HG03280 (cell line): ENCODE results near the gene S100A11.

ENCODE experiments used
- ATAC-seq: cut with Tn5 transposase; IDR thresholded peaks from one replicate; pipeline ENCODE4 v1.9.1; 2021; ENCODE audit warnings: mild to moderate bottlenecking, moderate library complexity; ENCODE audit not compliant: unreplicated experiment

The S100A11 gene

DNA sequence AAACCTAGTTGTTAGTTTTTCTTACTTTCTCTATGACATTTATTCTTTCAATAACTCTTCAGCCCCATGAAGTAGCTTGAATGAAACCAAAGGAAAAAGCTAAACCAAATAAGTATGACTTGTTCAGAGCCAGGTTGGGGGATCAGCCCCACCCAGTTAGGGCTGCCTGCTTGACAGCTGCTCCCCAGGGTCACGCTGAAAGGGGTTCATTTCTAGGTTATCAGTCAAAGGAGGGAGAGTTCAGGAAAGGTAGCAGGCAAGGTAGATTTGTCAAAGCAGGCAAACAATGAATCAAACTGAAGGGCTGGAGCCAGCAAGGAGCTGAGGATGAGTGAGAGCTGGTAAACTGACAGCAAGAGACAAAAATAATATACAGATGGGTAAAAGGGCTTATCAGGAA lies 3.1 kb upstream of the S100A11 start:
- no peak for ATAC-seq

DNA sequence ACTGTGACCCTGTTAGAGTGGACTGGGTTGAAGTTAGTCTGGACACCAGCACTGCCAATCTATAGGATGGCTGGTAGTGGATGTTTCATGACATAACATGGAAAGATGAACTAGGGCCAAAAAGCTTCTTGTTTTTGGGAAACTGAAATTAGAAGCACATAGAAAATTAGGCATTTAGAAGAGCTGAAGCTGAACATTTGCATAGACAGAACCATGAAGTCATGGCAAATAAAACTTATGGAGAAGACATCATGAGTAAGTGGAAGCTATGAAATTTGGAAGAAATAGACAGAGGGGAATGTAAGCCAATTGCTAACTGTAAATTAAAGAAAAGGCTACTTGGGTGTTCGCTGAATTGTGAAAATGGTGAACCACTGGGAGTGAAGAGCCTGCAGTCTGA lies 2.7 kb upstream of the S100A11 start:
- ATAC-seq = no peak

DNA sequence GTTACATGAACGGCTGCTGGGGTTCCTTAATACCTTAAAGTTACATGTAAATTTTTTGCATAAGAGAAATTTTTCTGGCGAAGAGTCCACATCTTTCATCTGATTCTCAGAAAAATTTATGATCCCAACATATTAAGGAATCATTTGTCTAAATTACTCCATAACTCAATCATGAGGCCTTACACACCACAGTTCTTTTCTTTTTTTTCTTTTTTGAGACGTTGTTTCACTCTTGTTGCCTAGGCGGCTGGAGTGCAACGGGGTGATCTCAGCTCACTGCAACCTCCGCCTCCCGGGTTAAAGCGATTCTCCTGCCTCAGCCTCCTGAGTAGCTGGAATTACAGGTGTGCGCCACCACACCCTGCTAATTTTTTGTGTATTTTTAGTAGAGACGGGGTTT lies 2.1 kb upstream of the S100A11 start:
- no peak for ATAC-seq

DNA sequence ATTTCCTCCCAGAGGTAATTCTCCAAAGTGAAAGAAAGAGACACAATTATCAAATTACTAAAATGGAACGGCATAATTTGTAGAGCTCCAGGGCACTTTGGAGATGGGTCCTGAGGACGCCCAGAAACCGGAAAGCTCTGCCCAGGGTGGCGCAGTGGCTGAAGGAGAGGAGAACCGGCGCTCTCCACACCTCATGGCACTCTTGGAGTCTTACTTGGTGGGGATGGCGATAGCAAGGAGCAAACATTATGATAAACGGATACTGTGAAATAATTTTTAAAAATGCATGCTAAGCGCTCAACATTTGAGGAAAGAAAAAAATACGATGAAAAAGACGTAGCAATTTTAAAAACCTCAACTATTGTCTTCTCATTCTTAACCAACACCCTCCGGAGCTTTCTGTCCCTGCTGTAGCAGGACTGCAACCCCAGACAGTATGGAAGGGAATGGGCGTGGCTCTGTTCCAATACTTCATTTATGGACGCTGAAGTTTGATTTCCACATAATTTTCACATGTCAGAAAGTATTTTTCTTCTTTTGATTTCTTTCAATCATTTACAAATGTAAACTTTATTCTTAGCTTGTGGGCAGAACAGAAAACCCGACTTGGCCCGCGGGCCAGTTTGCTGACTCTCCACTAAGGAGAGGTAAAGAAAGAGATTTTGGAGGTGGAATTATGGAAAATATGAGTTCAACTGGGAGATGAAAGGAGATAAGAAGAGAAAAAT lies 1.1 kb downstream of the S100A11 start:
- no peak for ATAC-seq

DNA sequence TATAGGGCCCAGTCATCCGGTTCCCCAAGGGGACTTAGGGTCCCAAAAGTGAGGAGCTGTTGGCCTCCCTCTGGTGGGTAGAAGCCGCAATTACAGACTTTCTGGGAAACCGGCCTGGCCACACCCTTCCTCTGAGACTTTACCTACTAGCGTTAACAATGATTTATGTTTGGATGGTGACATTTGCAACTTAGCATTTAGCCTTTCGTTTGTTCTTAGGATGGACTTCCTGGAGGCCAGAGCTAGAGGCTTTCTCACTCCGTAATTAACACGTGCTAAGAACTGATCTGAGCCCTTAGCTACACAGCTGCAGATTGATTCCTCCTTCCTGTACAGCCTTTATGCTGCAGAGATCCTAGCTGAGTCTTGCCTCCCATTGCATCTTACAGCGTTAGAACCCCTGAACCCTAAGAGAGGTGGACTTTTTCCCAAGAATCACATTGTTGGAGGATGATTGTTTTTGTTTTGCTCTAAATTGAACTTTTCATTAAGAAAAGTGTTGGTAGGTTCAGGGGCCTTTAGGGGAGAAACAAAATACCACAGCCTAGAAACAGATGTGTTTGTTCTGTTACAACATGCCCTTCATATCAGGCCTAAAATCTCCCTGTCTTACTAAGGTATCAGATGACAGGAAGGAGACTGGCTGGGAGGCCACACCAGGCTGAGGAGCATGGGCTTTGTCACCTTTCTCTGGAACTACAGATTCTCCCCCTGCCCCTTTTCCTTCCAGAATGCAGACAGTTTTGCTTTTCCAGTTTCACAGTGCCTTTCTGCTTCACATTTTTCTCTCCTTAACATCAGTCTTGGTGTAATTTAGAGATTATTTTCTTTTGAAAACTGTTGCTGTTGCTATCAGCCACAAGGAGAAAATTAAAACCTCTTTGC lies 1.9 kb downstream of the S100A11 start:
- peak; percentile 59 for ATAC-seq

DNA sequence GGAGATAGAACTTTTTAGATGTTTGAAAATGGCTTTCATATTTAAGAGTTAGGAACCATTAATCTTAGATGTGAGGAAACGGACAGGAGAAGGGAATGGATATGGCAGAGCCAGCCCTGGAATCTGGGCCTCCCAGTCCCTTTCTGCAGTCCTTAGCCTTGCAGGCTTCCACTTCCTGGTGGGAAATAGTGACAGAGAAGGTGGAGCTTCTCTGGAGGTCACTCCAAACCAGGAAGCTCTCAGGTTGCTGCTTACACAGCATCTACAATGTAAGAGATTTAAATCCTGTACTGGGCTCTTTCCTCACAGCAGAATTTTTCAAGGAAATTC lies 2.5 kb downstream of the S100A11 start:
- ATAC-seq = peak; percentile 5

DNA sequence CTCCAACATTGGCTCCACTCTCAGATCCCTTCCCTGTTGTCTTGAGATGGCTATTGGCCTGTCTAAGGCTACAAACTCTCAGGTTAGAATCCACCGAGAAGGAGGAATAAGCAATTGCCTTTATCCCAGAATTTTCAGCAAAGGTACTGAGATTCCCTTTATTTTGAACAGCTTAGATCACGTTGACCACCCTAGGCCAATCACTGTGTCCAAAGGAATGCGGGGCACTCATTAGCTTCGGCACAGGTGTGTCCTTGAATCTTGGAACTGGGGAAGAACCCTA lies 6.9 kb downstream of the S100A11 start:
- no peak for ATAC-seq

DNA sequence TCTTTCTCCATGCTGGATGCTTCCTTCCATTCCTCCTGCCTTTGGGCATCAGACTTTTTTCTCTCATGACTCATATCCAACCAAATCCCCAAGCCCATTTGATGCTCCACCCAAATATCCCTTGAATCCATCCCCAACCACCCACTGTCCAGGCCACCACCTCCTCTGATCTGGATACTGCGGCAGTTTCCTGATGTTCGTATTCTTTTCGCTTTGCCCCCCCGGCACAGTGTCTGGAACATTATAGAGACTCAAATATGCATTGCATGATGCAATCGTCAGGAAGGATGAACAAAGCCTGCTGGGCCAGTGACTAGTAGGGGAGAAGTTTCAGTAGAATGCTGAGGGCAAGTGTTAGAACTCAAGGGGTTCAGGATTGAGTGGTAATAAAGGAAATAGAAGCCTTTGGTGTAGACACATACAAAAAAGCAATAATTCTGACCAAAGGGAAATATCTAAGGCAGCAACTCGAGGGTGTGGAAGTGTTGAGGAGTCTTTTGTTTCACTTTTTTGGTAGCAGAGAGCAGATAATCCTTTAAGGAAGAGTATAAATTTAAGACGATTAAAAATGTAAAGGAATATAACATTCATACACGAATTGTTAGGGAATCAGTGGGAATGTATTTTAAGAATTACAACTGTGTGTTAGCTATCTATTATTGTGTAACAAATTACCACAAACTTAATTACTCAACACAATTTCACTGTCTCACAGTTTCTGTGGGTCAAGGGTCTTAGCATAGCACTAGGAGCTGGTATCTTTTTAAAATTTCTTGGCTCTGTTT lies 7.5 kb downstream of the S100A11 start:
- ATAC-seq = no peak

DNA sequence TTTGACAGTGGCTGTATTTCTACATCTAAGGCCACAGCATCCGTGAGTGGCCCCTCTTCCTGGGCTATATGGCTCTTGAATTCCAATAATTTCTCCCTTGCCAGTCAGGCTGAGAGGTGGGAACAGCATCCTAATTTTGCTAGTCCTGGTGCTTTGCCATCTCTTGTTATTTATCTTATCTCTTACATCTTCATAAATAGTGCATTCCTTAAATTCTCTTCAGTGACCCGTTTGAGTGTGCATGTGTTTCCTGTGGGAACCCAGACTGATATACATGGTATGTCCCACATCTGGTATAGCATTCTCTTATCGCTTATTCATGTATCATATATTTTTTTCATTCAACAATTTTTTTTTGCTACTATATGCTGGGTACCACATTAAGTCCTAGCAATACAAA lies 9.9 kb downstream of the S100A11 start:
- ATAC-seq = no peak

DNA sequence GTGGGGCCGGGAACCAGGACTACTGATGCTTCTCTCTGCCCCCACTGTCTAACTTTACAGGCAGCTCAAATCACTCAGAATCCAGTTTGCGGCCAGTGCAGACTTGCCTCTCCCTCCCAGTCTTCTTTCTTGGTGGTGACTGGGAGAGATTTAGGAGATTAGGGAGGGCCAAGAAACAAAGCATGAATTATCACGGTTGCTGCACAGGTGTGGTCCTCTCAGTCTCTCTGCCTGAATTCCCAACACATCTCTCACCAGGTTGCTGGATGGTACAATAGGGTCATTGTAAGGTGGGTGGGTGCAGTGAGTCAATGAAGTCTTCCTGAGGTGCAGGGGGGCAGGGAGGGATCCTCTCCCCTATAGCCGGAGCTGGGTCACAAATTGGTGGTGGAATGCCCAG lies 12.6 kb downstream of the S100A11 start:
- no peak for ATAC-seq

DNA sequence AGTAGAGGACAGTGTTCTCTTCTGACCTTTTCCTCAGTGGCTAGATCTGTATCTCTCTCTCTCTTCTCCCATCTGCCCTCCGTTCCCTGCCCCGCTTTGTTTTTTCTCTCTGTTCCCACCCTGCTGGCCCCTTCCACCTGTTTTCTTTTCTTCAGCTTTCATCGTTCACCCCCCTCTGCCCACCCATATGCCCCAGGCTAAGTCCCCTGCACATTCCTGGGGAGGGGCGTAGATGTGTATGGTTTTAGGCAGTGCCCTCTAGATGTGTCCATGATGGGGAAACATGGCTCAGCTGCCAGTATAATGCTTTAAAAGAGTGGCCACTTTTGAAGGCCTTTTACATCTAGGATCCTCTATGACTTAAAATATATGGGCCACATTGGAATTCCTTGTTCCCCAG lies 13.6 kb downstream of the S100A11 start:
- no peak for ATAC-seq

DNA sequence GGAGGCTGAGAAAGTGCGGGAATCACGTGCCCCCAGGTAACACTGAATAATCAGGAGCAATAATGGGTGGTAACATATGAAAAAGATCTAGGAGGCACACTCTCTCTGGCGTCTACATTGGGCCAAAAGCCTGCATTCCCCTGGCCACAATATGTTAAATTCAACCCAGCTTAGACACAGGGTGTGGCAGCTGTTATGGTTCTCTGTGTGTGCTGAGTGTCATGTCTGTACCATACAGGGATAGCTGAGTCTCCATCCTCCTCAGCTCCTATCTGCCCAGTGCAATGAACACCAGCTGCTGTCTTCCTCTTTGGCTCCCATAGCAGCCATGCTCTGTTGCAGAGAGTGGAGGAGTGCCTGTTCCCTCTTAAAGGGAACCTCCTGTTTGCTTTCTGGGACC lies 14.3 kb downstream of the S100A11 start:
- ATAC-seq = no peak

DNA sequence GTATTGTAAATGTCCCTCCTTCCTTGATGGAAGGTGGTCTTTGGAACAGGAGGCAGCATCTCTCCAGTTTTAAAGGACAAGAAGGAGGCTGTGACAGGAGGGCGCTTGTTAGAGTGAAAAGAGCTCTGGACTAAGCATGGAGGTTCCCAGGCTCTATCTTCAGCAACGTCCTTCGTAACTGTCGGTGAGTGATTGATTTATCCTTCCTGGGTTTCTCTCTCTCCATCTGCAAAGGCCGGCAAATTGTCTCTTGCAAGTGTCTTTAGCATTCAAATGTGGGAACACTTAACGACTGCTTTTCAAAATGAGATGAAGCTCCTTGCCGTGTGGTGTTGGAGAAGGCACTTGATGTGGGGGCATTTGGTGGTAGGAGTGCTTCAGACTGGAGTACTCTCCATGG lies 15.2 kb downstream of the S100A11 start:
- no peak for ATAC-seq

DNA sequence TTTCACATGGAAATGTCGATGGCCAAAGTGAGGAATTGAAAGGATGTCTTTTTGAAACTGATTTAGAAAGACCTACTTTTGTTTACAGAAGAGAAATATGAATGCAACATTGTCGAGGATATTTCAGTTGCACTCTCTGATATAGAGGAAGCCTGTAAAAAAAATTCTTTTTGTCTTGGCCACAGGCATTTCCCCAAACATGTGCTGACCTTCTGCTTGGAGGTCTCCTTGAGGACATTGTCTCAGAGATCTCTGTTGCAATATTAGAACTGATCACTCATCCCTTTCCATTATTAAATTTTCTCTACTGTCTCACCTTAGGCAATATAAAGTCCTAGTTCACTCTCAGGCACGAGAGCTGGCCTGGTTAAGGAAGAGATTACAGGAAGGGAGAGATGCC lies 16.0 kb downstream of the S100A11 start:
- ATAC-seq = no peak

DNA sequence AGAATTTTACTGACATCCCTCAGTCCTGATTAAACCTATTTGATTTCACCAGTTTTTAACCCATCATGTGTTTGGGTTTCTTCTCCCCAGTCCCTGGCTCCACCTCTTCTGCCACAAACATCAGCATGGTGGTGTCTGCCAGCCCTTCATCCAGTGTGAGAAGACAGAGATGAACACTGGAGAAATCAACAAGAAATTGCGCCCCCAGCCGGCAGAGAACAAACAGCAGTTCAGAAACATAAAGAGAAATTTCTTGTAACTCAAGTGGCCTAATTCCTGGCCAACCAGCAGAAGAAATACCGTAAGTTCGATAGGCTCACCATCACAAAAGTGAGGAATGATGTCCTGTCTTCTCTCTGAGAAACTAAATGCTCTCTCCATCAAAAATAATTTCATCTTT lies 18.3 kb downstream of the S100A11 start:
- no peak for ATAC-seq

DNA sequence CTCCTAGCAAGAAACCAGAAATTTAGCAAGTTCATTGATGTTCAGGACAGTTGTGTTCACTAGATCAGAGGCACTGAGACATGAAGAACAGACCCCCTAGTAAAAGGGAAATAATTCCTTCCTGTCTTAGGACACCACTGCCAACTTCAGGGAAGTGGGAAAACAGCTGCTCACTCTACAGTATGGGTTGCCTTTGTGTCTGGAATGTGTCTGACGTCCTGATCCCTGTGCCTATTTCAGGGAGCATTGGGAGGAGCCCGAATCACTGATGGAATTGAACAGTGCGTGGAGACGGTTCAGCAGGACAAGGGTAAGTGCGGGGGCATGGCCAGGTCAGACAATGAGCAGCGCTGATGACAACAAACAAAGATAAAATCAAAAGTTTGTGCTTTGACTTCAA lies 21.0 kb downstream of the S100A11 start:
- no peak for ATAC-seq

DNA sequence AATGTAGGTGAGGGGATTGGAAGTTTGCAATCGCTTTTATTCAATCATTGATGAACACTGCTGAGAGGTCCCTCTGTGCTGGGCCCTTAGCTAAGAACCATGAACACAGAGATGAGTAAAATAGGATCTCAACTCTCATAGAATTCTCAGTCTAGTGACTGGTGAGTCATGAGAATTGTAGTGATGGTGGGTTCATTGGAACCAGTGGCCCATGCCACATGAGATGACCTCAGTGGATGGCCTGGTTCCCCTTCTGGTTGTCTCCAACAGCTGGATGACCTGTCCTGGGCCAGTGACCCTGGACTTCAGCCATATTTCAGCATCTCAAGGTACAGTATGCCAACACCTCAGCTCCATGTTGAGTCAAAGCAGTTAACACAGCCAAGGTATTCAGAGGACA lies 21.9 kb downstream of the S100A11 start:
- no peak for ATAC-seq

DNA sequence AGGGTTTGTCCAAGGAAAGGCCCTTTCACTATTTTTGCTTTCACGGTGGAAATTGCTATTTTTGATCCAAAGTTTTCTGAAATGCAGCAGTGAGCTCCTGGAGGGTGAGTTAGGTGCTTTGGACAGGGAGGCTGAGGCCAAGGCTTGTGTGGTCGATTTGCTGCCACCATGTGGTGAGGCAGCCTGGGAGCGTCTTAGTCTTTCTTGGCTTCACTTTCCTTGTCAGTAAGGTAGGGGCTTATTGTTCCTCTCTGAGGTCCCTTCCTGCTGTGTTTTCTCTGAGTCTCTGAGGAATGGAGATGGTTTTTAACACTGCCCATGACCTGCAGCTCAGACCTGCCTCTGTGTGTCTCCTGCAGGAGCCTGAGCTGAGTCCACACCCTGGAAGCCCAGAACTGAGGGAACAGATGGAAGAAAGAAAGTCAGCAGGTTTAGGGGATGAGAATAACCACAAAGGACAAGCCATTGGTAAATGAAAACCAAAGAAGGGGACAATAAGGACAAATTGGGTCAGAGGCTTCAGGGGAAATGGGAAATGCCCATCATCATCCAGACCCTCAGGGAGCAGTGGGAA lies 23.1 kb downstream of the S100A11 start:
- ATAC-seq = no peak

DNA sequence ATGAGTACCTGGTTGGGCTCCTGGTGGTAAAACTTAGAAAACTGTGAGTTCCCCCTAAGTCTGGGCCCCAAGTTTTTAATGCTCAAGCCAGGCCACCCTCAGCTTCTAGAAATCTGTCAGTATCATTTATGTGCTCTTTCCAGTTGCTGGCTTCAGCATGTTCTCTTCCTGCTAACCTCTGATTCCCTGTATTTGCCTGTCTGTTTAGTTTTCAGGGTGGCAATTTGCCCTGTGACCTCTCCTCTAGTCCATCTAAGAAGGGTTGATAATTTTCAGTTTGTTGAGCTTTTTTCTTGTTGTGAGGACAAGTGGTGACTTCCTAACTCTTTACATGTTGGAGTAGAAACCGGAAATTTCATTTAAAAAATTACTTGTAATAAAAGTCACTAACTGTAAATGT lies 27.1 kb downstream of the S100A11 start:
- no peak for ATAC-seq

DNA sequence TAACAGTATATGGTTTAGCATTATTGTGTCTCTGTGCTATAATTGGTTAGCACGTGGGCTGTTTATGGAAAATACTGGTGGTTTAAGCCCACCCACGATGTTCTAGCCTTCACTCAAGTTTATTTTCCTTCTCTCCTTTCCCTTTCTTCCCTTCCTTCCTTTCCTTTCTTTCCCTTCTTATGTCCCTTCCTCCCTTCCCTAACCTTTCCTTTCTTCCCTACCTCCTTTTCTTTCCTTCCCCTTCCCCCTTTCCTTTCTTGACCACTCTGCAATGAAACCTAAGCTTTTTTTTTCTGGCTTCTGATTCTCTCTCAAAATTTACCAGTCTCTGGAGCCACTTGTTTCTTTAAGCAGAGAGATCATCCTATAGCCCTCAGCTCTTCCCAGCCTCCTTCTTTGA lies 29.8 kb downstream of the S100A11 start:
- no peak for ATAC-seq

DNA sequence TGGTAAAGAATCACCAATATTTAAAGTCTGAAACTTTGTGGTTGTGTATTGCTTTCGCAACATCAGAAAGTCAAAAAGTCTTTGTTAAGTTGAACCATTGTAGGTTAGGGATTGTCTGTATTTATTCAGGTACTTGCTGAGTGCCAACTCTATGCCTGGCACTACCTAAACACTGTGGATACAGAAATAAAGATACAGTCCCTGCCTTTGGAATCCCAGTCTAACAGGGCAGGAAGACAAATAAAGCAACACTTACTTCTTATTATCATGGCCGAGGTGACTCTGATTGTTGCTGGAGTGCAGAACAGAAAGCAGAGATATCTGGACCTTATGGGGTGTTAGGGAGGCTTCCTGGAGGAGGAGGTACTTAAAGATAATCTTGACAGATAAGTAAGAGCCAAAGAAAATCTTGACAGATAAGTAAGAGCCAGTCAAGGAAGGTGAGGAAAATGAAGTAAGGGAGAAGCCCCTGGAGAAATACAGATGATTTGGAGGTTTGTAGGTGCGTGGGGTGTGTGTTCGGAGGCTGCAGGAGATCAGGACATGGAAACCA lies 31.4 kb downstream of the S100A11 start:
- ATAC-seq = no peak
